Cardiac fibroblast (primary cell): Measurements from ENCODE around the gene PDLIM5.

ENCODE experiments used
- DNase-seq, 2 donors: peaks; one replicate each; pipeline versions ENCODE4 v3.0.0 to v3.0.0-alpha.2; 2010; ENCODE audit warnings: low read depth in 2 of 2
- H3K4me3 ChIP-seq, 2 donors: replicated peaks in 1 of 2; 1 replicate in 1 of 2; 2 replicates in 1 of 2; pipeline ENCODE4 v1.5.1; 2011; ENCODE audit warnings: low read depth in 2 of 2, low read length in 2 of 2, mild to moderate bottlenecking in 2 of 2, moderate library complexity in 1 of 2
- CTCF ChIP-seq: IDR thresholded peaks from one replicate; pipeline ENCODE4 v1.5.1; 2011; ENCODE audit warnings: low read depth, mild to moderate bottlenecking, low read length, inconsistent platforms

PDLIM5 gene

GRCh38 chr4:94629837-94630236, 178.1 kb downstream of the PDLIM5 start:
- no peak overlapping the region for H3K4me3 ChIP-seq
- DNase-seq = no peak
- TF ChIP-seq CTCF = no peak

GRCh38 chr4:94634271-94634670, 182.5 kb downstream of the PDLIM5 start:
- H3K4me3 ChIP-seq = no peak overlapping the region
- TF ChIP-seq CTCF = no peak
- peak; percentile 35 to 36 for DNase-seq

GRCh38 chr4:94635177-94635576, 183.4 kb downstream of the PDLIM5 start:
- no peak for TF ChIP-seq CTCF
- no peak overlapping the region for H3K4me3 ChIP-seq
- DNase-seq = peak; percentile 33 to 80

GRCh38 chr4:94636004-94636403, 184.3 kb downstream of the PDLIM5 start:
- DNase-seq = peak; percentile 29 to 65
- TF ChIP-seq CTCF = no peak

GRCh38 chr4:94639298-94639697, 187.6 kb downstream of the PDLIM5 start:
- TF ChIP-seq CTCF = no peak
- no peak for DNase-seq
- H3K4me3 ChIP-seq = no peak overlapping the region

More at GRCh38 chr4:94636004-94636403, 184.3 kb downstream of the PDLIM5 start:
- no peak overlapping the region for H3K4me3 ChIP-seq

- no peak for TF ChIP-seq CTCF
Measured at GRCh38 chr4:94640151-94640550, 188.4 kb downstream of the PDLIM5 start.

More at GRCh38 chr4:94640151-94640550, 188.4 kb downstream of the PDLIM5 start:
- no peak overlapping the region for H3K4me3 ChIP-seq
- no peak for DNase-seq
